GM18870 (cell line): ENCODE measurements around the gene YJEFN3.

Source experiments
- ATAC-seq: cut with Tn5 transposase; IDR thresholded peaks from one replicate; pipeline ENCODE4 v1.9.1; 2021; ENCODE audit warnings: moderate library complexity; ENCODE audit not compliant: unreplicated experiment

YJEFN3 gene

DNA sequence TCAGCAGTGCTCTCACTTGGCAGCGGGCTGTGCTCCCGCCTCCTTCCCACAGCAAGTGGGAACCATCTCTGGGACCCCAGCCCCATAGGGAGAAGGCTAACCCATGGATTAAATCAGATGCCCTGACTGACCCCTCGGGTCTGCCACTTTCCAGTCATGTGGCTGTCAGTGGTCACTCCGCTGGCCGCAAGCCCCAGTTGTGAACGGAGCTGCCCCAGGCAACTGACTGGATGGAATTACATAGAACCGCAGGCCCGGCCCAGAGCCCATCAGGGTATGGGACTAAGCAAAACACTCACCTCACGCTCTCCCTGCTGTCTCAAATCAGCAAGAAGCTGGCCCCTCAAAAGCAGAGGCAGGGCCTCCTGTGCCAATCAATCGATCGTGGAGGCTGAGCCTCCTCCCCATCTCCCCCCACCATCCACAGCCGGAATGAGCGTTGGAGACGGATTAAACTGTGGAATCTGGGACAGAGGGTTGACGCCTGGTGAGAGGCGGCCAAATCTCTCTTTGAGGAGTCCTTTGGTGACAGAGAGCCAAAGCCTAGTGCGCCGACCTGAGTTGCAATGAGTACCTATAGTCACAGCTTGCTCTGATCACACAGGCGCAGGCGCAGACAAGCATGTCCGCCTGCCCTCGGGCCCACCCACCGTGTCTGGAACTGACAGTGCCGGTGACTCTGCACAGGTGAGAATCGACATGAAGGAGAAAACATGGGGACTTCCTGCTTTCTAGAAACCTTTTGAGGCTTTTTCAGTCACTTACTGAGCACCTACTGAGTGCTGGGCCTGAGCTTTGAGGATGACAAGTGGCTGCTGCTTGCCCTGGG, 51.0 kb downstream of the YJEFN3 start:
- ATAC-seq, result no peak

DNA sequence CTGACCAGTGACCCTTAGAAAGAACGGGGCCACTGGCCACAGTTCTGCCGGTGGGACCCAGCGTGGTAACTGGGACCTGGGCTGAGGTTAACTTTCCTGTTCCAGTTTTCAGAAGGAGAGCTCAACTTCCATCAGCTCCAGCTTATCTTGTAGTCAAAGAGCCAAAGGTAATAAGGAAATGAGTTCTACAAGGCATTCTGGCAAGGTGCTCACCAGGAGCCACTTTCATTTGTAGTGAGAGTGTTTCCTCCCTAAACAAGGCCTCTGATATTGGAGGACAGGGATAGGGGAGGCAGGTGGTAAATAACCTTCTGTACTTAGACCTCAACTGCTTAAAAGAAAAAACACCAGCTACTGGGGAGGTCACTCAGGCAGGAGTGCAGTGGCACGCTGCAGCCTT, 51.7 kb downstream of the YJEFN3 start:
- no peak for ATAC-seq

DNA sequence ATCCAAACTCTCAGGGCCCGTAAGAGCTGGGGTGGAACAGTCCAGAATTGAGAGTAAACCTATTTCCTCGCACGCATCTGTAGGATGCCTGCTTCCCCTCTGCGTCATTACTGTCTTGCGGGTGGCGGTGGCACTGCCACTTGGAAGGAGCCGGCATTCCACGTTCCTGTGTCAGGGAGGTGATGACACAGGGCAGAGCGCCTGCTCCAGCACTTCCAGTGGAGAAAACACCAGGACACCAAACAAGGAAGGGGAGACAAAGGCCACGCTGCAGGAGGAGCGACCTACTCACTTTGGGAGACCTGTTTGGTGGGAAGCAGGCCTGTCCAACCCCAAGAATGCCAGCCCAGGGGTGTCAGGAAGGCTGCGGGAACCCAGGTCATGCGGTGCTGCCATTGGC, 52.7 kb downstream of the YJEFN3 start:
- ATAC-seq, result no peak

GRCh38 chr19:19582471-19582870, 53.8 kb downstream of the YJEFN3 start:
- ATAC-seq, result no peak

DNA sequence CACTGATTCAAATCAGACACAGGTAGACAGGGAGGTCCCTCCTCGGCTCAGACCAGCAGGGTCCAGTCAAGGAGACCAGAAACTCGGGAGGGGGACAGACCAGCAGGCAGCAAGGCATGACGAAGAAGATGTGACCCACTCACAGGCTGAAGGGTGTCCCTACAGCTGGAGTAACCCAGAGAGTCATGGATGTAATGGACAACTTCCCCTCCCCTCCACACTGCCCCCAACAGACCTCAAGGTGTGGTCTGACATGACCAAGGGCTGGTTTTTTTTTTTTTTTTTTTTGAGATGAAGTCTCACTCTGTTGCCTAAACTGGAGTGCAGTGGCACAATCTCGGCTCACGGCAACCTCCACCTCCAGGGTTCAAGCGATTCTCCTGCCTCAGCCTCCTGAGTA, 55.6 kb downstream of the YJEFN3 start:
- ATAC-seq, result no peak
